Ovary (tissue), 3 donors: ENCODE results near the gene BCAT1.

Source experiments
- EP300 ChIP-seq: sonication (generic); formaldehyde crosslinking; IDR thresholded peaks from one replicate; pipeline ENCODE4 v1.6.1; 2017; ENCODE audit warnings: antibody characterized with exemption
- TF ChIP-seq, protein P1 (sequence below), 3 donors: fragments of 450-650 bp in 2 of 3; fragments of 200-600 bp in 1 of 3; IDR thresholded peaks; one replicate each; pipeline versions ENCODE4 v1.5.1 to v1.8.0; 2016 to 2022; ENCODE audit warnings: antibody characterized with exemption in 3 of 3, mild to moderate bottlenecking in 1 of 3
- donor health status: DM: no; HTN: no; CAD: no.

GRCh38 chr12:24960222-24960855, 11.4 kb upstream of the BCAT1 start:
- TF ChIP-seq, protein P1, sequence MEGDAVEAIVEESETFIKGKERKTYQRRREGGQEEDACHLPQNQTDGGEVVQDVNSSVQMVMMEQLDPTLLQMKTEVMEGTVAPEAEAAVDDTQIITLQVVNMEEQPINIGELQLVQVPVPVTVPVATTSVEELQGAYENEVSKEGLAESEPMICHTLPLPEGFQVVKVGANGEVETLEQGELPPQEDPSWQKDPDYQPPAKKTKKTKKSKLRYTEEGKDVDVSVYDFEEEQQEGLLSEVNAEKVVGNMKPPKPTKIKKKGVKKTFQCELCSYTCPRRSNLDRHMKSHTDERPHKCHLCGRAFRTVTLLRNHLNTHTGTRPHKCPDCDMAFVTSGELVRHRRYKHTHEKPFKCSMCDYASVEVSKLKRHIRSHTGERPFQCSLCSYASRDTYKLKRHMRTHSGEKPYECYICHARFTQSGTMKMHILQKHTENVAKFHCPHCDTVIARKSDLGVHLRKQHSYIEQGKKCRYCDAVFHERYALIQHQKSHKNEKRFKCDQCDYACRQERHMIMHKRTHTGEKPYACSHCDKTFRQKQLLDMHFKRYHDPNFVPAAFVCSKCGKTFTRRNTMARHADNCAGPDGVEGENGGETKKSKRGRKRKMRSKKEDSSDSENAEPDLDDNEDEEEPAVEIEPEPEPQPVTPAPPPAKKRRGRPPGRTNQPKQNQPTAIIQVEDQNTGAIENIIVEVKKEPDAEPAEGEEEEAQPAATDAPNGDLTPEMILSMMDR (IDR thresholded peaks at IDR 0.05), result no peak
- no peak for TF ChIP-seq EP300
